Lung (tissue), 12 donors: ENCODE results near the gene CLDN9. TPM values are rescaled to one million over a fixed set of nuclear protein-coding genes. Genes with fewer than 3 reads are reported as not detected.
A peak's percentile ranks its signal among the peaks of the same experiment; 100 is the strongest.

Source experiments
- ATAC-seq: fragments of 200-7000 bp; cut with Tn5 transposase; one replicate; pipeline ENCODE4 v1.9.1; 2020; ENCODE audit warnings: moderate number of reproducible peaks; ENCODE audit not compliant: insufficient read depth, low FRiP score
- DNase-seq, 3 donors: peaks; one replicate each; pipeline ENCODE4 v3.0.0-alpha.2; 2013 to 2017
- H3K27ac ChIP-seq, 2 donors: one replicate each; pipeline ENCODE4 v1.5.1; 2013; ENCODE audit warnings: mild to moderate bottlenecking in 2 of 2, moderate library complexity in 2 of 2, control low read depth in 1 of 2, inconsistent platforms in 1 of 2, low read depth in 1 of 2, low read length in 1 of 2
- H3K27me3 ChIP-seq, 3 donors: one replicate each; pipeline ENCODE4 v1.5.1; 2013; ENCODE audit warnings: low read length in 2 of 3; ENCODE audit not compliant: control insufficient read depth in 3 of 3, insufficient read depth in 3 of 3
- H3K36me3 ChIP-seq, 4 donors: one replicate each; pipeline ENCODE4 v1.5.1; 2013; ENCODE audit warnings: low read length in 4 of 4, mild to moderate bottlenecking in 1 of 4, moderate library complexity in 1 of 4; ENCODE audit not compliant: control insufficient read depth in 4 of 4, insufficient read depth in 4 of 4
- H3K4me1 ChIP-seq, 5 donors: one replicate each; pipeline ENCODE4 v1.5.1; 2013; ENCODE audit warnings: low read length in 5 of 5, mild to moderate bottlenecking in 2 of 5, moderate library complexity in 1 of 5; ENCODE audit not compliant: control insufficient read depth in 5 of 5, insufficient read depth in 5 of 5
- H3K4me3 ChIP-seq: one replicate; pipeline ENCODE4 v1.5.1; 2013; ENCODE audit warnings: mild to moderate bottlenecking, control low read depth, moderate library complexity
- H3K9ac ChIP-seq, 2 donors: one replicate each; pipeline ENCODE4 v1.5.1; 2013; ENCODE audit warnings: low read length in 2 of 2, control low read depth in 1 of 2; ENCODE audit not compliant: insufficient read depth in 1 of 2
- H3K9me3 ChIP-seq, 4 donors: one replicate each; pipeline ENCODE4 v1.5.1; 2013; ENCODE audit warnings: low read length in 3 of 4, mild to moderate bottlenecking in 1 of 4, moderate library complexity in 1 of 4; ENCODE audit not compliant: control insufficient read depth in 4 of 4, insufficient read depth in 3 of 4
- CTCF ChIP-seq: IDR thresholded peaks from 2 replicates; pipeline ENCODE4 v1.5.1; 2012; ENCODE audit warnings: mild to moderate bottlenecking; ENCODE audit errors: control extremely low read depth, extremely low read depth
- WGBS, 2 donors: extraction: QIAGEN DNeasy Blood & Tissue Kit; methylation state at CpG; one replicate each; pipeline ENCODE4 v1.1.7; 2013; 5-methylcytosine and 5-hydroxymethylcytosine counted together
- polyA plus RNA-seq, 2 donors: library from polyadenylated mRNA; stranded (reverse); fragments of 200-250 nt; gene quantifications; one replicate each; pipeline ENCODE4 v1.2.1, GENCODE V29; 2013
- total RNA-seq, 2 donors: library from RNA; depleted of rRNA in 1 of 2; stranded (reverse); fragments of >200 nt in 1 of 2; gene quantifications; one replicate each; pipeline ENCODE4 v1.2.1, GENCODE V29; 2014 to 2021
- donor health status: control.
- donor health status: control.
- donor health status: Bipolar disorder and iron deficiency.
- donor health status: healthy.
- donor health status: DM: yes; HTN: yes; CAD: no.

CLDN9 gene
- total and polyA plus RNA-seq, 4 donors: 0.91 to 5.3 (median 1.3) TPM

GRCh38 chr16:3009568-3010390 is 2.9 kb upstream of the CLDN9 start:
- 47 to 69% methylated on average over 21 of the region's 21 CpGs for WGBS, 2 donors
- Histone ChIP-seq H3K36me3 (no peaks in the 10 kb centered on the region), H3K27ac (peak overlapping the region in 1 of 2 donors; percentile 78), H3K9ac (no peak overlapping the region), H3K4me3 (no peak overlapping the region), H3K4me1 (peaks cover 0 to 42% (median 2%) of the 10 kb centered on the region in 5 donors), H3K27me3 (peaks cover 0 to 46% (median 26%) of the 10 kb centered on the region in 3 donors), H3K9me3 (peaks cover 0 to 2% (median 0%) of the 10 kb centered on the region in 4 donors)
- ATAC-seq (peak; percentile 52), DNase-seq (peak; percentile 81 to 90 (median 90))
- no peak for TF ChIP-seq CTCF

GRCh38 chr16:3010510-3010909 is 2.2 kb upstream of the CLDN9 start:
- Histone ChIP-seq H3K9ac (no peak overlapping the region), H3K4me3 (no peak overlapping the region), H3K27ac (peak overlapping the region in 1 of 2 donors; percentile 49), H3K27me3 (peaks cover 0 to 43% (median 26%) of the 10 kb centered on the region in 3 donors), H3K36me3 (no peaks in the 10 kb centered on the region), H3K4me1 (peaks cover 0 to 43% (median 4%) of the 10 kb centered on the region in 5 donors), H3K9me3 (peaks cover 0 to 2% (median 0%) of the 10 kb centered on the region in 4 donors)
- TF ChIP-seq CTCF: no peak
- WGBS, 2 donors: 88 to 94% methylated on average over 8 of the region's 8 CpGs
- ATAC-seq: no peak
- DNase-seq: no peak

GRCh38 chr16:3012246-3012645 is 477 bp upstream of the CLDN9 start:
- peaks cover 0 to 50% (median 4%) of the 10 kb centered on the region in 5 donors for H3K4me1 ChIP-seq
- peaks cover 0 to 35% (median 25%) of the 10 kb centered on the region in 3 donors for H3K27me3 ChIP-seq
- peak; percentile 57 to 79 (median 75) for DNase-seq

More at GRCh38 chr16:3012246-3012645, 477 bp upstream of the CLDN9 start:
- Histone ChIP-seq H3K36me3 (no peaks in the 10 kb centered on the region), H3K9me3 (peaks cover 0 to 2% (median 0%) of the 10 kb centered on the region in 4 donors), H3K9ac (no peak overlapping the region), H3K4me3 (no peak overlapping the region), H3K27ac (no peak overlapping the region)
- ATAC-seq: no peak
- no peak for TF ChIP-seq CTCF
- WGBS, 2 donors: 25 to 27% methylated on average over 19 of the region's 19 CpGs
